K562 (cell line): ENCODE data around the gene CHST13. TPM values are rescaled to one million over a fixed set of nuclear protein-coding genes. Genes with fewer than 3 reads are reported as not detected.

ENCODE experiments used
- CBX5 ChIP-seq: IDR thresholded peaks from 2 replicates; pipeline ENCODE4 v1.6.1; 2014; ENCODE audit warnings: low read depth, borderline replicate concordance
- E2F3 ChIP-seq: fragments of 250-450 bp; sonication (Bioruptor Pico); IDR thresholded peaks from 2 replicates; pipeline ENCODE4 v1.4.0; 2020; ENCODE audit warnings: mild to moderate bottlenecking
- FOXK1 ChIP-seq: sonication (generic); formaldehyde crosslinking; IDR thresholded peaks from 2 replicates; pipeline ENCODE4 v1.8.0; 2022; ENCODE audit warnings: missing genetic modification reagents, mild to moderate bottlenecking, borderline replicate concordance
- KAT2B ChIP-seq: IDR thresholded peaks from one replicate; pipeline ENCODE4 v1.6.1; 2012; ENCODE audit warnings: low read depth, mild to moderate bottlenecking, control low read depth, inconsistent platforms, low read length, moderate library complexity
- KAT8 ChIP-seq: fragments of 450-650 bp; IDR thresholded peaks from 2 replicates; pipeline ENCODE4 v1.6.1; 2016; ENCODE audit warnings: low read depth, mild to moderate bottlenecking
- NELFE ChIP-seq: IDR thresholded peaks from 2 replicates; pipeline ENCODE4 v1.6.1; 2011; ENCODE audit warnings: mild to moderate bottlenecking; ENCODE audit not compliant: insufficient read depth, insufficient read length
- RB1 ChIP-seq: fragments of 450-650 bp; IDR thresholded peaks from 2 replicates; pipeline ENCODE4 v1.6.1; 2017; ENCODE audit warnings: low read depth, mild to moderate bottlenecking
- SETDB1 ChIP-seq: IDR thresholded peaks from one replicate; pipeline ENCODE4 v1.6.1; 2012; ENCODE audit warnings: low read length, control low read depth, inconsistent platforms
- ZNF282 ChIP-seq: sonication (generic); formaldehyde crosslinking; IDR thresholded peaks from 2 replicates; pipeline ENCODE4 v1.8.1; 2023; ENCODE audit warnings: missing genetic modification reagents
- polyA plus RNA-seq, 8 experiments: library from polyadenylated mRNA; depleted of rRNA in 4 of 8; stranded (reverse) in 5 of 8; unstranded in 3 of 8; fragments of >200 nt; fragmentation: Nextera tagmentation in 2 of 8; fragmentation: Illumina TruSeq in 1 of 8; extraction: Ambion mirVana in 2 of 8; extraction: Trizol in 1 of 8; gene quantifications; 2 replicates each; pipeline versions ENCODE4 v1.2.1 to v1.2.3, GENCODE V29; 2011 to 2014; ENCODE audit warnings: inconsistent platforms in 1 of 8, missing spikeins in 1 of 8
- total RNA-seq, 7 experiments: library from RNA; depleted of rRNA in 6 of 7; stranded (reverse); fragments of >200 nt in 6 of 7; fragmentation: Illumina TruSeq in 2 of 7; extraction: Trizol in 2 of 7; gene quantifications; 2 replicates each; pipeline versions ENCODE4 v1.2.1 to v1.2.3, GENCODE V29; 2011 to 2021; ENCODE audit warnings: low replicate concordance in 1 of 7
- TF ChIP-seq, protein P1 (sequence below): sonication (generic); formaldehyde crosslinking; IDR thresholded peaks from 2 replicates; pipeline ENCODE4 v1.8.0; 2023; ENCODE audit warnings: missing genetic modification reagents, mild to moderate bottlenecking, borderline replicate concordance

Gene CHST13
- total and polyA plus RNA-seq, 9 of the 15 experiments (the other 6 are each of a cell fraction or from before 2014, with no cell fraction given) = not detected

DNA sequence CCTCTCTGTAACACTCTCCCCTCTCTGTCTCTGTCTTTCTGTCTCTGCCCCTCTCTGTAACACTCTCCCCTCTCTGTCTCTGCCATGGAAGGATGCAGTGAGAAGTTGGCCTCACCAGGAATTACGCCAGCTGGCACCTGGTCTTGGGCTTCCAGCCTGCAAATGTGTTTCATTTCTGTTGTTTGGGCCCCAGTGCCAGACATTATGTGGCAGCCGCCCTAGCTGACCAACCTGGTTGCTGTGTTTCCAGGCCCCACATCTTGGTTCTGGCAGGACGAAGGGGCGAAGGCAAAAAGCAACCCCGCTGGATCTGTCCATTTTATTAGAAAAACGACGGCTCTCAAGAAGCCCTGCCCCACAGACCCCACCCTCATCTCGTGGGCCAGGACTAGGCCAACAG is 43.1 kb upstream of the CHST13 start (continued):
- TF ChIP-seq, protein P1, sequence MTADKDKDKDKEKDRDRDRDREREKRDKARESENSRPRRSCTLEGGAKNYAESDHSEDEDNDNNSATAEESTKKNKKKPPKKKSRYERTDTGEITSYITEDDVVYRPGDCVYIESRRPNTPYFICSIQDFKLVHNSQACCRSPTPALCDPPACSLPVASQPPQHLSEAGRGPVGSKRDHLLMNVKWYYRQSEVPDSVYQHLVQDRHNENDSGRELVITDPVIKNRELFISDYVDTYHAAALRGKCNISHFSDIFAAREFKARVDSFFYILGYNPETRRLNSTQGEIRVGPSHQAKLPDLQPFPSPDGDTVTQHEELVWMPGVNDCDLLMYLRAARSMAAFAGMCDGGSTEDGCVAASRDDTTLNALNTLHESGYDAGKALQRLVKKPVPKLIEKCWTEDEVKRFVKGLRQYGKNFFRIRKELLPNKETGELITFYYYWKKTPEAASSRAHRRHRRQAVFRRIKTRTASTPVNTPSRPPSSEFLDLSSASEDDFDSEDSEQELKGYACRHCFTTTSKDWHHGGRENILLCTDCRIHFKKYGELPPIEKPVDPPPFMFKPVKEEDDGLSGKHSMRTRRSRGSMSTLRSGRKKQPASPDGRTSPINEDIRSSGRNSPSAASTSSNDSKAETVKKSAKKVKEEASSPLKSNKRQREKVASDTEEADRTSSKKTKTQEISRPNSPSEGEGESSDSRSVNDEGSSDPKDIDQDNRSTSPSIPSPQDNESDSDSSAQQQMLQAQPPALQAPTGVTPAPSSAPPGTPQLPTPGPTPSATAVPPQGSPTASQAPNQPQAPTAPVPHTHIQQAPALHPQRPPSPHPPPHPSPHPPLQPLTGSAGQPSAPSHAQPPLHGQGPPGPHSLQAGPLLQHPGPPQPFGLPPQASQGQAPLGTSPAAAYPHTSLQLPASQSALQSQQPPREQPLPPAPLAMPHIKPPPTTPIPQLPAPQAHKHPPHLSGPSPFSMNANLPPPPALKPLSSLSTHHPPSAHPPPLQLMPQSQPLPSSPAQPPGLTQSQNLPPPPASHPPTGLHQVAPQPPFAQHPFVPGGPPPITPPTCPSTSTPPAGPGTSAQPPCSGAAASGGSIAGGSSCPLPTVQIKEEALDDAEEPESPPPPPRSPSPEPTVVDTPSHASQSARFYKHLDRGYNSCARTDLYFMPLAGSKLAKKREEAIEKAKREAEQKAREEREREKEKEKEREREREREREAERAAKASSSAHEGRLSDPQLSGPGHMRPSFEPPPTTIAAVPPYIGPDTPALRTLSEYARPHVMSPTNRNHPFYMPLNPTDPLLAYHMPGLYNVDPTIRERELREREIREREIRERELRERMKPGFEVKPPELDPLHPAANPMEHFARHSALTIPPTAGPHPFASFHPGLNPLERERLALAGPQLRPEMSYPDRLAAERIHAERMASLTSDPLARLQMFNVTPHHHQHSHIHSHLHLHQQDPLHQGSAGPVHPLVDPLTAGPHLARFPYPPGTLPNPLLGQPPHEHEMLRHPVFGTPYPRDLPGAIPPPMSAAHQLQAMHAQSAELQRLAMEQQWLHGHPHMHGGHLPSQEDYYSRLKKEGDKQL (CRISPR knock-in tag) = no peak
- TF ChIP-seq SETDB1 (no peak), ZNF282 (CRISPR knock-in tag) (no peak), E2F3 (CRISPR knock-in tag) (no peak), KAT8 (no peak), NELFE (no peak), KAT2B (no peak), CBX5 (no peak), RB1 (no peak), FOXK1 (no peak)
